ENCODE measurements around the gene FAM210A. TPM values are rescaled to one million over a fixed set of nuclear protein-coding genes. Genes with fewer than 3 reads are reported as not detected.

Gene FAM210A
- 23.5 and 25.4 TPM in 2 replicates for total RNA-seq (2011; cell fraction: chromatin; rRNA removed; ENCODE audit: low replicate concordance)
- 9.7 and 12.6 TPM in 2 replicates for total RNA-seq (2011; cell fraction: nucleolus; rRNA removed)
- total RNA-seq (2011; cell fraction: nucleoplasm; rRNA removed): 16.1 and 19.7 TPM in 2 replicates
- 19.1 and 23.1 TPM in 2 replicates for total RNA-seq (2014; rRNA removed)
- total RNA-seq (2014; rRNA removed; fragmentation: Illumina TruSeq; extraction: Trizol): 21.2 and 25.3 TPM in 2 replicates
- total RNA-seq (2015; rRNA removed; fragmentation: Illumina TruSeq; extraction: Trizol): 15.6 and 18.3 TPM in 2 replicates
- 24.4 and 24.9 TPM in 2 replicates for total RNA-seq (2021)
- polyA plus RNA-seq (2011; rRNA removed): 30.5 and 41.7 TPM in 2 replicates
- polyA plus RNA-seq (2011; cell fraction: cytosol; rRNA removed): 18.8 and 20.8 TPM in 2 replicates
- polyA plus RNA-seq (2011; cell fraction: nucleus; rRNA removed): 13.2 and 13.6 TPM in 2 replicates
- 12.6 and 16.0 TPM in 2 replicates for polyA plus RNA-seq (2012)
- 17.4 and 20.0 TPM in 2 replicates for polyA plus RNA-seq (2014; fragmentation: Illumina TruSeq; extraction: Trizol)
- 10 to 100 TPM in 1 of 2 experiments, 1 to 10 TPM in 1; 8.3 to 11.2 TPM for polyA plus RNA-seq (2014; fragmentation: Nextera tagmentation; extraction: Ambion mirVana)
- polyA plus RNA-seq (2014; rRNA removed): 17.4 and 19.8 TPM in 2 replicates
- polyA minus RNA-seq (2011; rRNA and poly(A)+ RNA removed): 40.6 and 47.1 TPM in 2 replicates
- polyA minus RNA-seq (2011; cell fraction: cytosol; rRNA and poly(A)+ RNA removed): 16.2 and 23.9 TPM in 2 replicates
- 5.5 and 13.2 TPM in 2 replicates for polyA minus RNA-seq (2011; cell fraction: nucleus; rRNA and poly(A)+ RNA removed)
- Bru-seq, nascent RNA: percentile 84 among the genes with signal in this experiment
- percentile 85 among the genes with signal in this experiment for BruChase-seq, experiment 1, labeled RNA remaining after a 2-hour chase
- BruChase-seq, experiment 2, labeled RNA remaining after a 6-hour chase: percentile 84 among the genes with signal in this experiment
- long read RNA-seq, experiment 1, full-length matches to known transcripts: 82 of 137 reads
- long read RNA-seq, experiment 1, partial matches to known transcripts: 11 of 137 reads
- long read RNA-seq, experiment 1, other reads (novel, unspliced or antisense): 44 of 137 reads
- long read RNA-seq, experiment 2, full-length matches to known transcripts: 6 of 19 reads
- long read RNA-seq, experiment 2, partial matches to known transcripts: 1 of 19 reads
- long read RNA-seq, experiment 2, other reads (novel, unspliced or antisense): 12 of 19 reads
- long read RNA-seq, experiment 3, full-length matches to known transcripts: 14 of 31 reads
- long read RNA-seq, experiment 3, partial matches to known transcripts: 5 of 31 reads
- long read RNA-seq, experiment 3, other reads (novel, unspliced or antisense): 12 of 31 reads

GRCh38 chr18:13726232-13726971 lies at the start of gene FAM210A, which contains the start of gene RNMT:
Gene FAM210A, minus strand, starts transcription at chr18:13726558. Its CDS starts 44,481 bp downstream, at chr18:13682077.
Gene RNMT, plus strand, starts transcription at chr18:13726673. Its CDS starts 4,845 bp downstream, at chr18:13731518.
- H3K79me2 ChIP-seq (ENCODE audit: control insufficient read depth, insufficient read depth, low read length): peaks cover 97% of the 10 kb centered on the region
- H3K27me3 ChIP-seq (ENCODE audit: control insufficient read depth in 2 of 2, insufficient read depth in 2 of 2, low read length in 2 of 2): no peaks in the 10 kb centered on the region
- H3K9me1 ChIP-seq (ENCODE audit: control insufficient read depth, insufficient read depth, low read length): no peaks in the 10 kb centered on the region
- H2AFZ ChIP-seq (ENCODE audit: low read depth, low read length): peak within 1 kb of the TSS; percentile 89
- ATAC-seq (peak; percentile 95), DNase-seq (ENCODE audit: extremely low read depth in 1 of 4, low spot score in 3 of 4) (peak; percentile 81 to 97 (median 84)), FAIRE-seq (peak; percentile 84)
- BruUV-seq (replicated peaks): no TSS peak
- in situ Hi-C loops (cut with MboI) (no loop called here), intact Hi-C loops (cut with micrococcal nuclease) (no loop called here)
- WGBS (ENCODE audit: insufficient coverage, low coverage, missing lambda C conversion rate): under 1% methylated on average over 62 of the region's 76 CpGs
- peaks cover 4% of the 10 kb centered on the region for H4K20me1 ChIP-seq (replicated peaks; ENCODE audit: control insufficient read depth, insufficient read depth, low read length)
- CTCF ChIA-PET (ENCODE audit: low intra/inter-chr PET ratio): interaction anchor here (0.6 kb wide), 1 partner anchor 15 kb away, joined by 4 read pairs; no protein-coding TSS in a partner anchor
- H3K36me3 ChIP-seq (ENCODE audit: control insufficient read depth, insufficient read depth, low read length): peaks cover 25% of the 10 kb centered on the region; the same call in 2 of the 3 replicates
- H3K4me2 ChIP-seq (ENCODE audit: insufficient read depth, low read length): peak within 1 kb of the TSS; percentile 90
- H3K4me3 ChIP-seq: peak within 1 kb of the TSS; percentile 97
- POLR2A ChIA-PET: interaction anchor here (0.6 to 1.4 kb wide), 10 partner anchors 9 to 713 kb away, joined by 3 to 4 read pairs (median 3); no protein-coding TSS in a partner anchor
- no peaks in the 10 kb centered on the region for H3K9me3 ChIP-seq (replicated peaks; ENCODE audit: control insufficient read depth, insufficient read depth, low read depth, low read length)
- peaks cover 5 to 16% of the 10 kb centered on the region in 2 experiments; a peak in 4 of 5 replicates for H3K4me1 ChIP-seq (replicated peaks in 1 of 2; ENCODE audit: control insufficient read depth in 2 of 2, insufficient read depth in 2 of 2, low read length in 2 of 2)
- H3K9ac ChIP-seq (ENCODE audit: insufficient read depth in 1 of 2, low read depth in 2 of 2, low read length in 2 of 2): peak within 1 kb of the TSS; percentile 93 to 98
- H3K27ac ChIP-seq (ENCODE audit: extremely low read depth, low read depth, low read length): peak within 1 kb of the TSS; percentile 93
- 0 out of 2 replicates have a peak, but pooled peaks have one; percentile 48 for TF ChIP-seq ZBTB1 (CRISPR knock-in tag; IDR thresholded peaks at IDR 0.05; ENCODE audit: borderline replicate concordance, low read depth)
- peak; percentile 81; the same call in 1 of the 2 replicates for TF ChIP-seq OTX1 (CRISPR knock-in tag; IDR thresholded peaks at IDR 0.05)
- no peak for TF ChIP-seq DNMT1 (IDR thresholded peaks at IDR 0.05)
- TF ChIP-seq, protein P1, sequence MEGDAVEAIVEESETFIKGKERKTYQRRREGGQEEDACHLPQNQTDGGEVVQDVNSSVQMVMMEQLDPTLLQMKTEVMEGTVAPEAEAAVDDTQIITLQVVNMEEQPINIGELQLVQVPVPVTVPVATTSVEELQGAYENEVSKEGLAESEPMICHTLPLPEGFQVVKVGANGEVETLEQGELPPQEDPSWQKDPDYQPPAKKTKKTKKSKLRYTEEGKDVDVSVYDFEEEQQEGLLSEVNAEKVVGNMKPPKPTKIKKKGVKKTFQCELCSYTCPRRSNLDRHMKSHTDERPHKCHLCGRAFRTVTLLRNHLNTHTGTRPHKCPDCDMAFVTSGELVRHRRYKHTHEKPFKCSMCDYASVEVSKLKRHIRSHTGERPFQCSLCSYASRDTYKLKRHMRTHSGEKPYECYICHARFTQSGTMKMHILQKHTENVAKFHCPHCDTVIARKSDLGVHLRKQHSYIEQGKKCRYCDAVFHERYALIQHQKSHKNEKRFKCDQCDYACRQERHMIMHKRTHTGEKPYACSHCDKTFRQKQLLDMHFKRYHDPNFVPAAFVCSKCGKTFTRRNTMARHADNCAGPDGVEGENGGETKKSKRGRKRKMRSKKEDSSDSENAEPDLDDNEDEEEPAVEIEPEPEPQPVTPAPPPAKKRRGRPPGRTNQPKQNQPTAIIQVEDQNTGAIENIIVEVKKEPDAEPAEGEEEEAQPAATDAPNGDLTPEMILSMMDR (IDR thresholded peaks at IDR 0.05 in 2 of 3, conservative IDR thresholded peaks at IDR 0.05 in 1 of 3; ENCODE audit: insufficient read depth in 2 of 3, low read depth in 1 of 3, low read length in 3 of 3): peak in 2 of 3 experiments; percentile 5 to 14; a peak in 1 of 6 replicates
- no peak for TF ChIP-seq POLR2AphosphoS2 (IDR thresholded peaks at IDR 0.05; ENCODE audit: low read length)
- TF ChIP-seq, protein P2, sequence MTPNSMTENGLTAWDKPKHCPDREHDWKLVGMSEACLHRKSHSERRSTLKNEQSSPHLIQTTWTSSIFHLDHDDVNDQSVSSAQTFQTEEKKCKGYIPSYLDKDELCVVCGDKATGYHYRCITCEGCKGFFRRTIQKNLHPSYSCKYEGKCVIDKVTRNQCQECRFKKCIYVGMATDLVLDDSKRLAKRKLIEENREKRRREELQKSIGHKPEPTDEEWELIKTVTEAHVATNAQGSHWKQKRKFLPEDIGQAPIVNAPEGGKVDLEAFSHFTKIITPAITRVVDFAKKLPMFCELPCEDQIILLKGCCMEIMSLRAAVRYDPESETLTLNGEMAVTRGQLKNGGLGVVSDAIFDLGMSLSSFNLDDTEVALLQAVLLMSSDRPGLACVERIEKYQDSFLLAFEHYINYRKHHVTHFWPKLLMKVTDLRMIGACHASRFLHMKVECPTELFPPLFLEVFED (CRISPR knock-in tag; conservative IDR thresholded peaks at IDR 0.05): no peak
- peak; percentile 95 for TF ChIP-seq ETS1 (conservative IDR thresholded peaks at IDR 0.05; ENCODE audit: control insufficient read depth, low read depth, low read length)
- peak; percentile 15; the same call in 1 of the 2 replicates for TF ChIP-seq XRCC5 (IDR thresholded peaks at IDR 0.05; ENCODE audit: low read depth, low read length)
- peak; percentile 56 for TF ChIP-seq EP300 (IDR thresholded peaks at IDR 0.05; ENCODE audit: low read length)
- peak; percentile 90 for TF ChIP-seq MXI1 (IDR thresholded peaks at IDR 0.05; ENCODE audit: low read depth, low read length)

Measured in K562 (cell line).